Keratinocyte (primary cell): ENCODE results near the gene ECSCR. TPM values are rescaled to one million over a fixed set of nuclear protein-coding genes. Genes with fewer than 3 reads are reported as not detected.

Experiments
- DNase-seq: peaks from one replicate; pipeline ENCODE4 v3.0.0-alpha.2; 2011; ENCODE audit warnings: low read depth, missing footprints, low spot score
- FAIRE-seq: peaks from 2 replicates; lab custom pipeline; 2011; peaks lifted over from hg19 to GRCh38; lab: Jason Lieb, UNC
- H2AFZ ChIP-seq: 2 replicates; pipeline ENCODE4 v1.6.0; 2012; ENCODE audit warnings: low read length, control low read depth, inconsistent platforms; ENCODE audit not compliant: control insufficient read depth
- H3K27ac ChIP-seq: 2 replicates; pipeline ENCODE4 v1.5.1; 2011; ENCODE audit warnings: low read length; ENCODE audit not compliant: control insufficient read depth, insufficient read depth
- H3K27me3 ChIP-seq: 3 replicates; pipeline ENCODE4 v1.6.0; 2011; ENCODE audit warnings: low read length; ENCODE audit not compliant: control insufficient read depth, insufficient read depth; ENCODE audit errors: extremely low read depth
- H3K36me3 ChIP-seq, 2 experiments: 2 replicates in 1 of 2; 3 replicates in 1 of 2; pipeline ENCODE4 v1.5.1; 2011; ENCODE audit warnings: low read length in 2 of 2, mild to moderate bottlenecking in 1 of 2; ENCODE audit not compliant: control insufficient read depth in 2 of 2, insufficient read depth in 2 of 2; ENCODE audit errors: extremely low read depth in 1 of 2
- H3K4me1 ChIP-seq: 3 replicates; pipeline ENCODE4 v1.5.1; 2011; ENCODE audit warnings: low read length; ENCODE audit not compliant: control insufficient read depth, insufficient read depth; ENCODE audit errors: extremely low read depth
- H3K4me2 ChIP-seq: 3 replicates; pipeline ENCODE4 v1.6.0; 2011; ENCODE audit warnings: low read depth, low read length; ENCODE audit not compliant: control insufficient read depth, insufficient read depth; ENCODE audit errors: extremely low read depth
- H3K4me3 ChIP-seq, 3 experiments: fragments of 200-600 bp in 1 of 3; sonication (generic) in 1 of 3; 2 replicates in 2 of 3; 3 replicates in 1 of 3; pipeline ENCODE4 v1.5.1; 2011 to 2016; ENCODE audit warnings: low read length in 3 of 3, mild to moderate bottlenecking in 3 of 3, control low read depth in 2 of 3, inconsistent platforms in 1 of 3, low read depth in 1 of 3, mixed read lengths in 1 of 3, mixed run types in 1 of 3, moderate library complexity in 1 of 3; ENCODE audit not compliant: control insufficient read depth in 2 of 3, insufficient read depth in 2 of 3; ENCODE audit errors: extremely low read depth in 1 of 3
- H3K79me2 ChIP-seq: 2 replicates; pipeline ENCODE4 v1.6.0; 2012; ENCODE audit warnings: low read length; ENCODE audit not compliant: control insufficient read depth, insufficient read depth
- H3K9ac ChIP-seq: 3 replicates; pipeline ENCODE4 v1.6.0; 2011; ENCODE audit warnings: low read length; ENCODE audit not compliant: control insufficient read depth, insufficient read depth; ENCODE audit errors: extremely low read depth
- H3K9me1 ChIP-seq: 3 replicates; pipeline ENCODE4 v1.6.0; 2011; ENCODE audit warnings: low read length; ENCODE audit not compliant: control insufficient read depth, insufficient read depth; ENCODE audit errors: extremely low read depth
- H3K9me3 ChIP-seq: 2 replicates; pipeline ENCODE4 v1.5.1; 2012; ENCODE audit warnings: low read depth, low read length; ENCODE audit not compliant: control insufficient read depth
- H4K20me1 ChIP-seq: 3 replicates; pipeline ENCODE4 v1.6.0; 2011; ENCODE audit warnings: low read length; ENCODE audit not compliant: control insufficient read depth, insufficient read depth; ENCODE audit errors: extremely low read depth
- CTCF ChIP-seq, 3 experiments: IDR thresholded peaks in 1 of 3; conservative IDR thresholded peaks in 1 of 3; optimal IDR thresholded peaks in 1 of 3; 2 replicates in 2 of 3; 3 replicates in 1 of 3; pipeline versions ENCODE3 to v1.5.1; 2011; ENCODE audit warnings: low read length in 3 of 3, mild to moderate bottlenecking in 3 of 3, moderate library complexity in 2 of 3, control low read depth in 1 of 3, inconsistent platforms in 1 of 3; ENCODE audit not compliant: insufficient read depth in 2 of 3; ENCODE audit errors: extremely low read depth in 1 of 3
- EZH2 ChIP-seq: IDR thresholded peaks from one replicate; pipeline ENCODE4 v1.6.1; 2012; ENCODE audit warnings: inconsistent platforms, mild to moderate bottlenecking, low read length, moderate library complexity
- dilution Hi-C: fragments of 300-500 bp; cut with MboI; formaldehyde crosslinking; loops from one replicate; pipeline ENCODE4 v1.7.0; 2020; ENCODE audit warnings: low sequenced_read_pairs; ENCODE audit not compliant: extremely low pct_ligation_motif_present
- polyA plus RNA-seq, 5 experiments: library from polyadenylated mRNA; depleted of rRNA in 3 of 5; stranded (reverse) in 3 of 5; stranded (forward) in 1 of 5; unstranded in 1 of 5; fragments of >200 nt; gene quantifications; 1 replicate in 1 of 5; 2 replicates in 3 of 5; 3 replicates in 1 of 5; pipeline versions ENCODE4 v1.2.1 to v1.2.3, GENCODE V29; 2011 to 2012; ENCODE audit warnings: missing spikeins in 2 of 5, low read depth in 1 of 5, low replicate concordance in 1 of 5
- small RNA-seq, 3 experiments: library from RNA; depleted of rRNA; stranded (forward); fragments of <200 nt; gene quantifications; one replicate each; pipeline ENCODE3, GENCODE V24; 2012; ENCODE audit warnings: low read depth in 3 of 3, low replicate concordance in 1 of 3; ENCODE audit not compliant: insufficient read length in 3 of 3

The ECSCR gene
- polyA plus RNA-seq, 1 donor (not counting 4 experiments of a cell fraction or from before 2014, with no cell fraction given) = not detected

GRCh38 chr5:139399501-139400121 is 62.9 kb downstream of the ECSCR start:
- H3K4me3 ChIP-seq = no peak overlapping the region
- DNase-seq (no peak), FAIRE-seq (no peak)
- H3K4me2 ChIP-seq = no peak overlapping the region
- H3K9me3 ChIP-seq = no peaks in the 10 kb centered on the region
- peaks cover 14% of the 10 kb centered on the region for H3K4me1 ChIP-seq
- H3K36me3 ChIP-seq = peaks cover 1 to 4% of the 10 kb centered on the region in 2 experiments
- dilution Hi-C loops = no loop called here
- H3K27ac ChIP-seq = no peak overlapping the region
- H3K79me2 ChIP-seq = no peaks in the 10 kb centered on the region
- H2AFZ ChIP-seq = no peak overlapping the region
- TF ChIP-seq CTCF (optimal IDR thresholded peaks at IDR 0.05 in 1 of 3, IDR thresholded peaks at IDR 0.05 in 1 of 3, conservative IDR thresholded peaks at IDR 0.05 in 1 of 3; ENCODE audit: extremely low read depth in 1 of 3, insufficient read depth in 2 of 3, low read length in 3 of 3) (no peak), EZH2 (no peak)
- H3K27me3 ChIP-seq = no peaks in the 10 kb centered on the region
- no peaks in the 10 kb centered on the region for H4K20me1 ChIP-seq
- H3K9ac ChIP-seq = no peak overlapping the region
- no peaks in the 10 kb centered on the region for H3K9me1 ChIP-seq

Small RNA genes within 50 kb of the gene (small RNA-seq; reads per million reads assigned to genes)
- gene RNU5B-4P = 0 reads per million in 3 experiments

Other genes starting within 250 kb of the ECSCR start
- 81.6 to 122 TPM (median 82.8 TPM) in 3 replicates for gene MATR3, start 169.0 kb downstream of the ECSCR start, polyA plus RNA-seq
- gene PAIP2, start 120.9 kb downstream of the ECSCR start, polyA plus RNA-seq = 31.0 to 65.6 TPM (median 43.8 TPM) in 3 replicates
- 0.03 TPM in 1 of 3 replicates, not detected in the others for gene SLC23A1, start 79.4 kb downstream of the ECSCR start, polyA plus RNA-seq
- gene MZB1, start 72.8 kb downstream of the ECSCR start, polyA plus RNA-seq = 0.13 to 0.27 TPM in 2 of 3 replicates, not detected in the other
- gene PROB1, start 67.6 kb downstream of the ECSCR start, polyA plus RNA-seq = 0.22 to 0.32 TPM (median 0.26 TPM) in 3 replicates
- gene SPATA24, start 58.7 kb downstream of the ECSCR start, polyA plus RNA-seq = 2.7 to 4.9 TPM (median 4.0 TPM) in 3 replicates
- gene DNAJC18, start 23.2 kb downstream of the ECSCR start, polyA plus RNA-seq = 3.0 to 6.6 TPM (median 3.6 TPM) in 3 replicates
- not detected in 3 replicates for gene SMIM33, start 8.3 kb upstream of the ECSCR start, polyA plus RNA-seq
- gene STING1, start 20.0 kb upstream of the ECSCR start, polyA plus RNA-seq = 25.2 to 38.1 TPM (median 26.0 TPM) in 3 replicates
- 49.8 to 127 TPM (median 65.7 TPM) in 3 replicates for gene UBE2D2, start 98.6 kb upstream of the ECSCR start, polyA plus RNA-seq
- 0.59 to 1.7 TPM (median 1.0 TPM) in 3 replicates for gene CXXC5, start 185.6 kb upstream of the ECSCR start, polyA plus RNA-seq